LNCaP clone FGC (cell line): ENCODE results near the gene CALHM5.

Experiments
- DNase-seq: peaks from one replicate; pipeline ENCODE4 v3.0.0-alpha.2; 2011; ENCODE audit warnings: low read depth
- H3K4me3 ChIP-seq: 2 replicates; pipeline ENCODE4 v1.5.1; 2011; ENCODE audit warnings: mild to moderate bottlenecking, low read depth, low read length, control low read depth
- CTCF ChIP-seq: IDR thresholded peaks from 2 replicates; pipeline ENCODE4 v1.5.1; 2012; ENCODE audit warnings: mild to moderate bottlenecking; ENCODE audit not compliant: control insufficient read depth, insufficient read depth; ENCODE audit errors: extremely low read depth

Gene CALHM5

GRCh38 chr6:116545651-116546050 lies 34.2 kb downstream of the CALHM5 start, which contains the start of gene TRAPPC3L:
TRAPPC3L (minus strand) TSS chr6:116545684; CDS start chr6:116545514, 170 bp downstream.
- no peak for DNase-seq
- TF ChIP-seq CTCF = no peak
- H3K4me3 ChIP-seq = no peak within 1 kb of the TSS

GRCh38 chr6:116547358-116547757 lies 35.9 kb downstream of the CALHM5 start:
- TF ChIP-seq CTCF = no peak
- no peak for DNase-seq
- no peak overlapping the region for H3K4me3 ChIP-seq

DNA sequence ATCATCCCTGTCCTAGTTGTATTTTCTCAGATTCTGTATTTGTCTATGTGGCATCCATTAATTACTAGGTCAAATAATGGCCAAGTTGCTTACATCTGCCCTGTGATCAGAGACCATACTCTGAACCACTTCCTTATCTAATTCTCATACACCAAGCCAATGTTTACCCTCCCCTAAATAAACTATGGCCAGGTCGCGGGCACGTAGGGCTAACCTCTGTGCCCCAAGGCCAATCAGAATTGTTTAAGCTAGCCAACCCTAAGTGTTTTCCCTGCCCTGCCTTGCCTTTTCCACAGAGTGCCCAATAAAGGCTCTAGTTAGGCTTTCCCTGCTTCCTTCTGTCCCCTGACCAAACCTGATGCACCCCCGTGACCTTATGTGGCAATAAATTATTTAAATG lies 39.4 kb downstream of the CALHM5 start:
- no peak for TF ChIP-seq CTCF
- no peak overlapping the region for H3K4me3 ChIP-seq
- DNase-seq = no peak

DNA sequence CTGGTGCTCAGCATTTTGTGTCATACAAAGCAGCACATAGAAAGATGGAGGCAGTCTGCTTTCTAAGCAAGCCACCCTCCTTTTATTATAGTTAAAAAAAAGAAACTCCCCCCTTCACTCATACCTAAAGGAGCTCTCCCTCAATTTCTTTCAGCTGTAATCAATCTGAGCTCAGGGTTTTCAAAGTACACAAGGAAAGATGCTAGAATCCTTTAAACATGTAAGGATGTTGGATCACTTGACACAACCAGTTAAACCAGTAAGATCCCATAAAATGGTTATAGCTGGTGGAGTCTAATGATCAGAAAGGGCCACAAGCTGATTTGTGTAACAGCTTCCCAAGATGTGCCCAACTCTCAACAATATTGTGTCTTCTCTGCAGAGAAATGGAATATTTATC lies 42.0 kb downstream of the CALHM5 start, which contains the start of gene CALHM4:
Gene CALHM4 (plus strand): TSS at position 301 of the 400 bp plus-strand sequence. CDS start 43 bp downstream, at position 344.
- no peak for DNase-seq
- no peak for TF ChIP-seq CTCF
- H3K4me3 ChIP-seq = no peak within 1 kb of the TSS

DNA sequence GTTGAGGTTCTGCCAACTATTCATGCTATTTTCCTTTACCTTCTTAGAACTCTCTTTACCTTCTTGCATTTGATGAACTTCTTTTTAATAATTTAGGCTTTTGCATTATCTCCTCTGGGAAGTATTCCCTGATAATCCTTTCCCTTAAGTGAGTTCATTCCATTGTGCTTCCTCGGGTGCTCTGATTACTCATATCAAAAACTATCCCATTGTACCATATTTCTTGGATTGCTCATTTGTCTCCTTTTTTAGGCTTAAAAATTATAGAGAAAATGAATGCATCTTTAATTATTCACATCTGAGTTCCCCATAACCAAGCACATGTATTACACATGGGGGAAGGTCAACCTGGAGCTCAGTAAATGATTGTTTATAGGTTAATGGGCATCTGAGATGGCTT lies 44.6 kb downstream of the CALHM5 start:
- no peak for DNase-seq
- no peak for TF ChIP-seq CTCF
- no peak overlapping the region for H3K4me3 ChIP-seq

DNA sequence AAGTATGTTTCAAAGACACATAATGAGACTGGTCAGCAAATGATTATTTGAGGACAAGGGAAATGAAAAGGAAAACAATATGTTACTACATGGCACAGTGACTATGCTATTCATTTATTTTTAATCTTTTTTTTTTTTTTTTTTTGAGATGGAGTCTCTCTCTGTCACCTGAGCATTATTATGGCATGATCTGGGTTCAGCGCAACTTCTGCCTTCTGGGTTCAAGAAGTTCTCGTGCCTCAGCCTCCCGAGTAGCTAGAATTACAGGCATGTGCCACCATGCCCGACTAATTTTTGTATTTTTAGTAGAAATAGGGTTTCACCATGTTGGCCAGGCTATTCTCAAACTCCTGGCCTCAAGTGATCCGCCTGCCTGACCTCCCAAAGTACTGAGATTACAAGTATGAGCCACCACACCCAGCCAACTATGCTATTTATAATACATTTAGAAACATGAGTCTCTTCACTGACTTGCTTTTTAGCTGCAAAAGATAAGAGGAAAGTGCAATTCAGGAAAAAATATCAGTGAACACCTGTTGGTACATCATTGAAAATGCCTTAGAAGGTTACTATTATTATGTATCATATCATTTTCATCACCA lies 45.5 kb downstream of the CALHM5 start:
- H3K4me3 ChIP-seq = no peak overlapping the region
- TF ChIP-seq CTCF = no peak
- no peak for DNase-seq

DNA sequence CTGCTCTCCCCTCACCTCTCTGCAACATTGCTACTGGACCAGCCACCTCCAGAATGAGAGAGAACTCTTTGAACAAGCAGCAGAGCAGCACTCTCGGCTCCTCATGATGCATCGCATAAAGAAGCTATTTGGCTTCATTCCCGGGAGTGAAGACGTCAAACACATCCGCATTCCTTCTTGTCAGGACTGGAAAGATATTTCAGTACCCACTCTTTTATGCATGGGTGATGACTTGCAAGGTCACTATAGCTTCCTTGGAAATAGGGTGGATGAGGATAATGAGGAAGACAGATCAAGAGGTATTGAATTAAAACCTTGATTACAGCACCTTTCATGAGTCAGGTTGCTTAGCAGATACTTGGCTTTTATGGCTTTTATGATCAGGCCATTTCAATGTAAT lies 46.5 kb downstream of the CALHM5 start:
- peak; percentile 53 for DNase-seq

More for the DNA sequence above, 46.5 kb downstream of the CALHM5 start:
- no peak overlapping the region for H3K4me3 ChIP-seq
- TF ChIP-seq CTCF = no peak
